ENCODE data around the gene TEK. TPM values are rescaled to one million over a fixed set of nuclear protein-coding genes. Genes with fewer than 3 reads are reported as not detected.
"Not testable (repeated sequence)": the region's sequence is repeated elsewhere in the genome, so short reads cannot be mapped to it uniquely, and the experiment has no call there.

The TEK gene
- total RNA-seq, 2 donors from 2014 or later: 1.6 to 6.3 TPM

GRCh38 chr9:27090231-27090630 lies 18.8 kb upstream of the TEK start:
- H3K4me3 ChIP-seq: no peak overlapping the region
- H3K9me3 ChIP-seq: no peaks in the 10 kb centered on the region
- DNase-seq: no peak
- no peak overlapping the region for H3K9ac ChIP-seq (ENCODE audit: low read depth in 2 of 2, low read length in 2 of 2)
- H3K27me3 ChIP-seq: no peaks in the 10 kb centered on the region
- H3K27ac ChIP-seq: no peak overlapping the region
- intact Hi-C loops (cut with DNase I): no loop called here
- no peaks in the 10 kb centered on the region for H3K36me3 ChIP-seq
- no peak for TF ChIP-seq CTCF (IDR thresholded peaks at IDR 0.05)
- H3K4me1 ChIP-seq: no peaks in the 10 kb centered on the region

- Histone ChIP-seq H3K4me1 (no peaks in the 10 kb centered on the region), H3K27me3 (no peaks in the 10 kb centered on the region), H3K36me3 (no peaks in the 10 kb centered on the region), H3K9me3 (no peaks in the 10 kb centered on the region), H3K9ac (ENCODE audit: low read depth in 2 of 2, low read length in 2 of 2) (no peak overlapping the region), H3K27ac (no peak overlapping the region), H3K4me3 (no peak overlapping the region)
- TF ChIP-seq CTCF (IDR thresholded peaks at IDR 0.05): no peak
- intact Hi-C loops (cut with DNase I): no loop called here
- DNase-seq: no peak
Observed at GRCh38 chr9:27090711-27091110, 18.3 kb upstream of the TEK start.

GRCh38 chr9:27092496-27092895 lies 16.5 kb upstream of the TEK start:
- H3K4me1 ChIP-seq: not testable (repeated sequence)

GRCh38 chr9:27093384-27094067 lies 15.5 kb upstream of the TEK start:
- intact Hi-C loops (cut with DNase I); H3K36me3 ChIP-seq; DNase-seq; H3K9me3 ChIP-seq; H3K9ac ChIP-seq (ENCODE audit: low read depth in 2 of 2, low read length in 2 of 2); H3K4me3 ChIP-seq; H3K27me3 ChIP-seq; H3K27ac ChIP-seq; H3K4me1 ChIP-seq: not testable (repeated sequence)

More at GRCh38 chr9:27092496-27092895, 16.5 kb upstream of the TEK start:
- DNase-seq; H3K27ac ChIP-seq; H3K36me3 ChIP-seq; H3K27me3 ChIP-seq; intact Hi-C loops (cut with DNase I); H3K9ac ChIP-seq (ENCODE audit: low read depth in 2 of 2, low read length in 2 of 2); H3K9me3 ChIP-seq; H3K4me3 ChIP-seq: not testable (repeated sequence)

- Histone ChIP-seq H3K9me3 (no peaks in the 10 kb centered on the region), H3K36me3 (no peaks in the 10 kb centered on the region), H3K4me3 (no peak overlapping the region), H3K27ac (no peak overlapping the region), H3K27me3 (no peaks in the 10 kb centered on the region), H3K4me1 (no peaks in the 10 kb centered on the region), H3K9ac (ENCODE audit: low read depth in 2 of 2, low read length in 2 of 2) (no peak overlapping the region)
- TF ChIP-seq CTCF (IDR thresholded peaks at IDR 0.05): no peak
- DNase-seq: no peak
- intact Hi-C loops (cut with DNase I): no loop called here
Observed at GRCh38 chr9:27094640-27095298, 14.3 kb upstream of the TEK start.

- no peak for TF ChIP-seq CTCF (IDR thresholded peaks at IDR 0.05)
- intact Hi-C loops (cut with DNase I): no loop called here
- Histone ChIP-seq H3K9me3 (no peaks in the 10 kb centered on the region), H3K27me3 (no peaks in the 10 kb centered on the region), H3K36me3 (no peaks in the 10 kb centered on the region), H3K4me1 (no peaks in the 10 kb centered on the region), H3K4me3 (no peak overlapping the region), H3K9ac (ENCODE audit: low read depth in 2 of 2, low read length in 2 of 2) (no peak overlapping the region), H3K27ac (no peak overlapping the region)
- no peak for DNase-seq
Observed at GRCh38 chr9:27107241-27107640, 1.8 kb upstream of the TEK start.

All from colonic mucosa (tissue), 4 donors.